NOMO-1 treated with dmso at 0.1 percent for 144 hours (cell line): ENCODE results near the gene PSG1.
"Not testable (repeated sequence)": the region's sequence is repeated elsewhere in the genome, so short reads cannot be mapped to it uniquely, and the experiment has no call there.

ENCODE experiments used
- DNase-seq: peaks from one replicate; lab custom pipeline; 2025; ENCODE audit not compliant: unreplicated experiment; lab: John Stamatoyannopoulos, UW

PSG1 gene

GRCh38 chr19:42882010-42882409, 2.5 kb upstream of the PSG1 start:
- DNase-seq, result not testable (repeated sequence)

GRCh38 chr19:42881279-42881678, 1.8 kb upstream of the PSG1 start:
- DNase-seq, result not testable (repeated sequence)

GRCh38 chr19:42880621-42881020, 1.1 kb upstream of the PSG1 start:
- DNase-seq, result not testable (repeated sequence)

GRCh38 chr19:42876596-42876995, 2.9 kb downstream of the PSG1 start:
- DNase-seq, result not testable (repeated sequence)

GRCh38 chr19:42875881-42876280, 3.6 kb downstream of the PSG1 start:
- not testable (repeated sequence) for DNase-seq

GRCh38 chr19:42874901-42875813, 4.4 kb downstream of the PSG1 start:
- not testable (repeated sequence) for DNase-seq

GRCh38 chr19:42874136-42874535, 5.4 kb downstream of the PSG1 start:
- not testable (repeated sequence) for DNase-seq

- no peak for DNase-seq
Observed at GRCh38 chr19:42872608-42873007, 6.9 kb downstream of the PSG1 start.

- no peak for DNase-seq
Observed at GRCh38 chr19:42857544-42857867, 22.0 kb downstream of the PSG1 start.

- DNase-seq, result not testable (repeated sequence)
Observed at GRCh38 chr19:42856866-42857543, 22.5 kb downstream of the PSG1 start.

GRCh38 chr19:42854745-42855144, 24.8 kb downstream of the PSG1 start:
- not testable (repeated sequence) for DNase-seq

- DNase-seq, result not testable (repeated sequence)
Observed at GRCh38 chr19:42853231-42853630, 26.3 kb downstream of the PSG1 start.

- not testable (repeated sequence) for DNase-seq
Observed at GRCh38 chr19:42852821-42853220, 26.7 kb downstream of the PSG1 start.

GRCh38 chr19:42851718-42852280, 27.7 kb downstream of the PSG1 start:
- DNase-seq, result not testable (repeated sequence)

GRCh38 chr19:42850981-42851717, 28.4 kb downstream of the PSG1 start:
- DNase-seq, result no peak

GRCh38 chr19:42846597-42846996, 32.9 kb downstream of the PSG1 start:
- DNase-seq, result no peak

- not testable (repeated sequence) for DNase-seq
Observed at GRCh38 chr19:42843631-42844030, 35.9 kb downstream of the PSG1 start.

- DNase-seq, result not testable (repeated sequence)
Observed at GRCh38 chr19:42832746-42833442, 46.6 kb downstream of the PSG1 start.

- DNase-seq, result not testable (repeated sequence)
Observed at GRCh38 chr19:42832023-42832680, 47.4 kb downstream of the PSG1 start.
